Thoracic aorta (tissue), 2 donors: ENCODE results near the gene NLRX1. TPM values are rescaled to one million over a fixed set of nuclear protein-coding genes. Genes with fewer than 3 reads are reported as not detected.
"Not testable (repeated sequence)": the region's sequence is repeated elsewhere in the genome, so short reads cannot be mapped to it uniquely, and the experiment has no call there.

Experiments used
- ATAC-seq: fragments of 150-250 bp; one replicate; pipeline ENCODE4 v1.8.0; 2017; ENCODE audit warnings: low read depth; ENCODE audit not compliant: insufficient number of reproducible peaks, low FRiP score
- DNase-seq: peaks from one replicate; pipeline ENCODE4 v3.0.0-alpha.2; 2020; ENCODE audit warnings: low spot score
- H3K27ac ChIP-seq, 2 donors: fragments of 200-600 bp; sonication (generic); 1 replicate in 1 of 2; 2 replicates in 1 of 2; pipeline ENCODE4 v1.5.1; 2016; ENCODE audit warnings: mild to moderate bottlenecking in 2 of 2, moderate library complexity in 2 of 2
- H3K27me3 ChIP-seq: fragments of 200-600 bp; sonication (generic); replicated peaks from 2 replicates; pipeline ENCODE4 v1.6.0; 2016; ENCODE audit warnings: mild to moderate bottlenecking; ENCODE audit not compliant: insufficient read depth
- H3K36me3 ChIP-seq: fragments of 200-600 bp; sonication (generic); one replicate; pipeline ENCODE4 v1.5.1; 2016
- H3K4me1 ChIP-seq, 2 donors: fragments of 200-600 bp; sonication (generic); 1 replicate in 1 of 2; 2 replicates in 1 of 2; pipeline versions ENCODE4 v1.5.1 to v1.6.0; 2016; ENCODE audit warnings: low read depth in 2 of 2, mild to moderate bottlenecking in 1 of 2; ENCODE audit not compliant: control insufficient read depth in 1 of 2
- H3K4me3 ChIP-seq: fragments of 200-600 bp; sonication (generic); 2 replicates; pipeline ENCODE4 v1.5.1; 2016; ENCODE audit warnings: mild to moderate bottlenecking
- H3K9me3 ChIP-seq: fragments of 200-600 bp; sonication (generic); 2 replicates; pipeline ENCODE4 v1.5.1; 2016
- total RNA-seq, 2 donors: library from RNA; depleted of rRNA; stranded (reverse); fragments of >200 nt; gene quantifications; one replicate each; pipeline versions ENCODE4 v1.1.0 to v1.2.3, GENCODE V29; 2016
- TF ChIP-seq, protein P1 (sequence below): fragments of 200-600 bp; sonication (generic); IDR thresholded peaks from one replicate; pipeline ENCODE4 v1.5.1; 2019; ENCODE audit warnings: antibody characterized with exemption

Gene NLRX1
- total RNA-seq, 2 donors from 2014 or later = 18.9 to 20.2 TPM

DNA sequence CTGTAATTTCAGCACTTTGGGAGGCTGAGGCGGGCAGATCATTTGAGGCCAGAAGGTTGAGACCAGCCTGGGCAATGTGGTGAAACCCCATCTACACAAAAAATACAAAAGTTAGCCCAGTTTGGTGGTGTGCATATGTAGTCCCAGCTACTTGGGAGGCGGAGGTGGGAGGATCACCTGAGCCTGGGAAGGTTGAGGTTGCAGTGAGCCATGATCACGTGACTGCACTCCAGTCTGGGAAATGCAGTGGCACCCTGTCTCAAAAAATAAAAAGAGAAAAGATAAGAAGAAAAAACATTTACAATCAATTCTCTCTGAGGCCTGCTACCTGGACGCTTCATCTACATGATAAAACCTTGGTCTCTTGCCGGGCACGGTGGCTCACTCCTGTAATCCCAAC lies 30.4 kb downstream of the NLRX1 start:
- Histone ChIP-seq H3K36me3 (no peaks in the 10 kb centered on the region), H3K27me3 (no peaks in the 10 kb centered on the region), H3K4me3 (no peak overlapping the region), H3K4me1 (no peaks in the 10 kb centered on the region), H3K9me3 (no peaks in the 10 kb centered on the region), H3K27ac (no peak overlapping the region)
- DNase-seq = no peak
- TF ChIP-seq, protein P1, sequence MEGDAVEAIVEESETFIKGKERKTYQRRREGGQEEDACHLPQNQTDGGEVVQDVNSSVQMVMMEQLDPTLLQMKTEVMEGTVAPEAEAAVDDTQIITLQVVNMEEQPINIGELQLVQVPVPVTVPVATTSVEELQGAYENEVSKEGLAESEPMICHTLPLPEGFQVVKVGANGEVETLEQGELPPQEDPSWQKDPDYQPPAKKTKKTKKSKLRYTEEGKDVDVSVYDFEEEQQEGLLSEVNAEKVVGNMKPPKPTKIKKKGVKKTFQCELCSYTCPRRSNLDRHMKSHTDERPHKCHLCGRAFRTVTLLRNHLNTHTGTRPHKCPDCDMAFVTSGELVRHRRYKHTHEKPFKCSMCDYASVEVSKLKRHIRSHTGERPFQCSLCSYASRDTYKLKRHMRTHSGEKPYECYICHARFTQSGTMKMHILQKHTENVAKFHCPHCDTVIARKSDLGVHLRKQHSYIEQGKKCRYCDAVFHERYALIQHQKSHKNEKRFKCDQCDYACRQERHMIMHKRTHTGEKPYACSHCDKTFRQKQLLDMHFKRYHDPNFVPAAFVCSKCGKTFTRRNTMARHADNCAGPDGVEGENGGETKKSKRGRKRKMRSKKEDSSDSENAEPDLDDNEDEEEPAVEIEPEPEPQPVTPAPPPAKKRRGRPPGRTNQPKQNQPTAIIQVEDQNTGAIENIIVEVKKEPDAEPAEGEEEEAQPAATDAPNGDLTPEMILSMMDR = no peak
- no peak for ATAC-seq

DNA sequence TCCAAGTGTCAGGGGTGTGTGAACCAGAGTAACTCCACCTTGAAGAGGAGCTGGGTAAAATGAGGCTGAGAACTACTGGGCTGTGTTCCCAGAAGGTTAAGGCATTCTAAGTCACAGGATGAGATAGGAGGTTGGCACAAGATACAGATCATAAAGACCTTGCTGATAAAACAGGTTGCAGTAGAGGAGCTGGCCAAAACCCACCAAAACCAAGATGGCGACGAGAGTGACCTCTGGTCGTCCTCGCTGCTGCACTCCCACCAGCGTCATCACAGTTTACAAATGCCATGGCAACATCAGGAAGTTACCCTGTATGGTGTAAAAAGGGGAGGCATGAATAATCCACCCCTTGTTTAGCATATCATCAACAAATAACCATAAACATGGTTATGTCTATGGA lies 32.7 kb downstream of the NLRX1 start:
- H3K27me3 ChIP-seq, H3K36me3 ChIP-seq, H3K4me3 ChIP-seq, H3K4me1 ChIP-seq, H3K9me3 ChIP-seq, H3K27ac ChIP-seq, ATAC-seq, DNase-seq: not testable (repeated sequence)

DNA sequence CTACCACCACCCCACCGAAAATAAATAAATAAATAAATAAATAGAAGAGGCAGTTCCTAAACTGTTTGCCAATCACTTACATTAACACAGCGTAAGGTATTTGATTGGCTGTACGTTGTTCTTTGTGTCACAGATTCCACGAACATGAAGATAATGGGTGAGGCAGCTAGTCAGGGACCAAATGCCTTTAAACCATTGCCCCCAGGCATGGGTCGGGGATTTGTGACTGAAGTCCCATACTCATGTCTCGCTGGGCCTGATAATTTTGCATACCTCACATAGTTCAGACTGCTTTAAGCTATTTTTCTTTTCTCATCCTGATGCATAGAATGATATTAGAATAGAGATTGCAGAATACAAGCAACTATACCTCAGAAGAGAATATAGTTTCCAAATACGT lies 34.0 kb downstream of the NLRX1 start:
- no peaks in the 10 kb centered on the region for H3K36me3 ChIP-seq
- H3K4me3 ChIP-seq = no peak overlapping the region
- TF ChIP-seq, protein P1 = no peak
- DNase-seq (no peak), ATAC-seq (no peak)
- no peaks in the 10 kb centered on the region for H3K9me3 ChIP-seq
- peaks cover 3 to 8% of the 10 kb centered on the region in 2 donors for H3K4me1 ChIP-seq
- no peaks in the 10 kb centered on the region for H3K27me3 ChIP-seq
- no peak overlapping the region for H3K27ac ChIP-seq

DNA sequence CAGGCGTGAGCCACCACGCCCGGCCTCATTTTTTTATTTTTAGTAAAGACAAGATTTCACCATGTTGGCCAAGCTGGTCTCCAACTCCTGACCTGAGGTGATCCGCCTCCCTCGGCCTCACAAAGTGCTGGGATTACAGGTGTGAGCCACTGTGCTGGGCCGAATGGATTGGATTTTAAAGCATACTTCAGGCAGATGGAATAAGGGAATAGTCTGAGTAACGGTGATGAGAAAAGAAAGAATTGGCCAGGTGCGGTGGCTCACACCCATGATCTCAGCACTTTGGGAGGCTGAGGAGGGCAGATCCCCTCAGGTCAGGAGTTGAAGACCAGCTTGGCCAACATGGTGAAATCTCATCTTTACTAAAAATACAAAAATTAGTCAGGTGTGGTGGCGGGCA lies 35.5 kb downstream of the NLRX1 start:
- H3K27ac ChIP-seq = no peak overlapping the region
- H3K36me3 ChIP-seq = no peaks in the 10 kb centered on the region
- peaks cover 13 to 17% of the 10 kb centered on the region in 2 donors for H3K4me1 ChIP-seq
- TF ChIP-seq, protein P1 = no peak
- ATAC-seq (no peak), DNase-seq (no peak)
- H3K27me3 ChIP-seq = no peaks in the 10 kb centered on the region
- H3K4me3 ChIP-seq = no peak overlapping the region
- no peaks in the 10 kb centered on the region for H3K9me3 ChIP-seq

DNA sequence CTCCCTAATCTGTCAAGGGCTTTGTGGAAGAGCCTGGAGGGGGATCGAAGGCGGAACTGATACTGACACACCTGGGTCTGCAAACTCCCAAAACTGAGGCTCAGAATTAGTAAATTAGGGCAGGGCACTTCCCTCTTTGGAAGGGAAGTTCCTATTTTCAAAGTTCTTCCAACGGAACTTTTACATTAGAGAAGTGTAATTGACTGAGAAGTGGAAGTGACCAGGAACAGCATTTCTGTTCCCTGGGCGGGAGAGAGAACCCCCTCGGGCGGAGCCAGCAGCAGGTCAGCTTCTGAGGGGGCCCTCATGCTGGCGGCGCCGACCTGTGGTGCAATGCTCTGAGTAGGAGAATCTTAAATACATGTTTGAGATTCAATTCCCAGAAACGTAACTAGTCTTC lies 36.6 kb downstream of the NLRX1 start:
- Histone ChIP-seq H3K9me3 (no peaks in the 10 kb centered on the region), H3K4me3 (peak overlapping the region; percentile 100), H3K4me1 (peaks cover 13 to 17% of the 10 kb centered on the region in 2 donors), H3K27me3 (no peaks in the 10 kb centered on the region), H3K27ac (peak overlapping the region; percentile 88 to 96), H3K36me3 (no peaks in the 10 kb centered on the region)
- DNase-seq (no peak), ATAC-seq (no peak)
- TF ChIP-seq, protein P1 = no peak
